HepG2 (cell line): ENCODE data around the gene PRR5L. TPM values are rescaled to one million over a fixed set of nuclear protein-coding genes. Genes with fewer than 3 reads are reported as not detected.

Experiments used
- ATAC-seq: fragments of 200-7000 bp; cut with Tn5 transposase; 3 replicates; pipeline ENCODE4 v1.9.1; 2020; ENCODE audit warnings: mild to moderate bottlenecking, moderate library complexity
- BruUV-seq: library from RNA; stranded (reverse); fragments of 400-500 nt; replicated peaks from 2 replicates; lab custom pipeline; 2021; lab: Mats Ljungman, UMichigan
- CTCF ChIA-PET: fragments of 300-600 bp; formaldehyde crosslinking; extraction: SDS; loops from one replicate; lab custom pipeline; 2021; ENCODE audit warnings: low total read pairs, inconsistent platforms, low intra/inter-chr PET ratio; lab: Yijun Ruan, JAX
- POLR2A ChIA-PET: fragments of 350-600 bp; sonication (Branson Sonifier 250); formaldehyde crosslinking; loops from one replicate; lab custom pipeline; 2020; ENCODE audit warnings: antibody characterized with exemption, inconsistent platforms; lab: Yijun Ruan, JAX
- DNase-seq: peaks from one replicate; pipeline ENCODE4 v3.0.0-alpha.2; 2015; ENCODE audit warnings: low spot score
- FAIRE-seq: peaks from 3 replicates; lab custom pipeline; 2011; peaks lifted over from hg19 to GRCh38; lab: Jason Lieb, UNC
- H2AFZ ChIP-seq: one replicate; pipeline ENCODE4 v1.6.1; 2011; ENCODE audit warnings: low read length, inconsistent platforms
- H3K27ac ChIP-seq: fragments of 300-600 bp; 3 replicates; pipeline ENCODE4 v1.8.0; 2011; ENCODE audit warnings: mixed run types, mild to moderate bottlenecking, mixed read lengths, low read length, inconsistent platforms; ENCODE audit not compliant: insufficient read depth; ENCODE audit errors: extremely low read length
- H3K27me3 ChIP-seq, 2 experiments: fragments of 200-600 bp in 1 of 2; 2 replicates in 1 of 2; 3 replicates in 1 of 2; pipeline versions ENCODE4 v1.6.0 to v1.8.0; 2011; ENCODE audit warnings: low read length in 2 of 2, mild to moderate bottlenecking in 2 of 2, moderate library complexity in 2 of 2, inconsistent platforms in 1 of 2; ENCODE audit not compliant: insufficient read depth in 2 of 2, control insufficient read depth in 1 of 2
- H3K36me3 ChIP-seq, 2 experiments: fragments of 200-600 bp in 1 of 2; replicated peaks in 1 of 2; 2 replicates in 1 of 2; 3 replicates in 1 of 2; pipeline versions ENCODE4 v1.5.1 to v1.8.0; 2011; ENCODE audit warnings: low read length in 2 of 2, inconsistent platforms in 1 of 2; ENCODE audit not compliant: insufficient read depth in 2 of 2, control insufficient read depth in 1 of 2
- H3K4me1 ChIP-seq: 2 replicates; pipeline ENCODE4 v1.5.1; 2012; ENCODE audit warnings: low read length, inconsistent platforms; ENCODE audit not compliant: insufficient read depth
- H3K4me2 ChIP-seq: 2 replicates; pipeline ENCODE4 v1.6.0; 2011; ENCODE audit warnings: low read depth, low read length, inconsistent platforms
- H3K4me3 ChIP-seq, 3 experiments: fragments of 200-600 bp in 1 of 3; sonication (generic), shearing (Covaris generic) in 1 of 3; replicated peaks in 1 of 3; 2 replicates each; pipeline ENCODE4 v1.5.1; 2011 to 2016; ENCODE audit warnings: low read length in 3 of 3, inconsistent platforms in 2 of 3, low read depth in 2 of 3, mild to moderate bottlenecking in 2 of 3, control low read depth in 1 of 3, mixed read lengths in 1 of 3; ENCODE audit not compliant: insufficient read depth in 1 of 3
- H3K79me2 ChIP-seq: one replicate; pipeline ENCODE4 v1.6.1; 2011; ENCODE audit warnings: low read length, inconsistent platforms; ENCODE audit not compliant: insufficient read depth
- H3K9ac ChIP-seq: 2 replicates; pipeline ENCODE4 v1.6.0; 2011; ENCODE audit warnings: mild to moderate bottlenecking, low read depth, low read length, inconsistent platforms; ENCODE audit not compliant: insufficient read depth
- H3K9me3 ChIP-seq: 2 replicates; pipeline ENCODE4 v1.5.1; 2012; ENCODE audit warnings: mild to moderate bottlenecking, low read length
- H4K20me1 ChIP-seq: 2 replicates; pipeline ENCODE4 v1.6.0; 2011; ENCODE audit warnings: inconsistent platforms, mild to moderate bottlenecking, low read length, moderate library complexity; ENCODE audit not compliant: insufficient read depth
- EZH2 ChIP-seq: conservative IDR thresholded peaks from 2 replicates; pipeline ENCODE4 v1.6.1; 2012; ENCODE audit warnings: mild to moderate bottlenecking, low read depth, low read length, moderate library complexity
- FOXA1 ChIP-seq, 2 experiments: fragments of 450-650 bp in 1 of 2; sonication (generic) in 1 of 2; formaldehyde crosslinking in 1 of 2; IDR thresholded peaks; 2 replicates each; pipeline versions ENCODE4 v1.4.0 to v1.6.1; 2016 to 2020; ENCODE audit warnings: missing genetic modification reagents in 1 of 2
- GTF2F1 ChIP-seq: fragments of 150-350 bp; IDR thresholded peaks from 2 replicates; pipeline ENCODE4 v1.6.1; 2014; ENCODE audit warnings: low read length
- HHEX ChIP-seq: IDR thresholded peaks from 2 replicates; pipeline ENCODE4 v1.6.1; 2016; ENCODE audit warnings: control low read depth
- MAFF ChIP-seq: IDR thresholded peaks from 2 replicates; pipeline ENCODE4 v1.6.1; 2011; ENCODE audit warnings: low read depth, low read length, improper control_type of control experiment
- MAFK ChIP-seq, 2 experiments: IDR thresholded peaks in 1 of 2; conservative IDR thresholded peaks in 1 of 2; 2 replicates each; pipeline ENCODE4 v1.6.1; 2011; ENCODE audit warnings: improper control_type of control experiment in 2 of 2, low read length in 2 of 2
- MXD1 ChIP-seq: sonication (generic); formaldehyde crosslinking; IDR thresholded peaks from 2 replicates; pipeline ENCODE4 v1.4.0; 2020; ENCODE audit warnings: mild to moderate bottlenecking, missing genetic modification reagents
- MZF1 ChIP-seq: sonication (generic); formaldehyde crosslinking; IDR thresholded peaks from 2 replicates; pipeline ENCODE4 v1.8.1; 2023; ENCODE audit warnings: mild to moderate bottlenecking, missing genetic modification reagents, borderline replicate concordance
- REPIN1 ChIP-seq: sonication (generic); formaldehyde crosslinking; IDR thresholded peaks from 2 replicates; pipeline ENCODE4 v1.8.0; 2022; ENCODE audit warnings: missing genetic modification reagents, low read depth, mild to moderate bottlenecking, borderline replicate concordance
- SMYD3 ChIP-seq: sonication (generic); formaldehyde crosslinking; IDR thresholded peaks from 2 replicates; pipeline ENCODE4 v1.8.1; 2023; ENCODE audit warnings: mild to moderate bottlenecking, missing genetic modification reagents
- SNRNP70 ChIP-seq: fragments of 200-400 bp; formaldehyde crosslinking; IDR thresholded peaks from 2 replicates; pipeline ENCODE4 v1.6.1; 2017; ENCODE audit warnings: mild to moderate bottlenecking, low read depth, low read length, moderate library complexity
- TRIM24 ChIP-seq: sonication (generic); formaldehyde crosslinking; IDR thresholded peaks from 2 replicates; pipeline ENCODE4 v1.8.0; 2022; ENCODE audit warnings: mild to moderate bottlenecking, missing genetic modification reagents
- ZBTB1 ChIP-seq: sonication (generic); formaldehyde crosslinking; IDR thresholded peaks from 2 replicates; pipeline ENCODE4 v1.4.0; 2020; ENCODE audit warnings: missing genetic modification reagents, borderline replicate concordance
- WGBS: methylation state at CpG from one replicate; pipeline ENCODE4 v1.1.6; 2017; ENCODE audit warnings: low lambda C conversion rate; 5-methylcytosine and 5-hydroxymethylcytosine counted together
- in situ Hi-C: cut with HindIII; loops from 2 replicates; pipeline ENCODE4 v1.10.0; 2017; ENCODE audit warnings: low pct_unique_long_range_greater_than_20kb; ENCODE audit not compliant: extremely low pct_ligation_motif_present
- intact Hi-C: fragments of 100-400 bp; cut with micrococcal nuclease; formaldehyde crosslinking; loops from one replicate; pipeline ENCODE4 v1.10.0; 2022; ENCODE audit not compliant: unreplicated experiment
- polyA plus RNA-seq, 8 experiments: library from polyadenylated mRNA; depleted of rRNA in 3 of 8; stranded (reverse) in 7 of 8; unstranded in 1 of 8; fragments of >200 nt; fragmentation: Illumina TruSeq in 4 of 8; extraction: Trizol in 4 of 8; gene quantifications; 2 replicates each; pipeline versions ENCODE4 v1.2.1 to v1.2.3, GENCODE V29; 2011 to 2016; ENCODE audit warnings: low read depth in 4 of 8, missing spikeins in 1 of 8, mixed read lengths in 1 of 8; ENCODE audit not compliant: insufficient read depth in 1 of 8
- total RNA-seq, 5 experiments: library from RNA; depleted of rRNA; stranded (reverse); fragments of >200 nt; fragmentation: Illumina TruSeq; extraction: Trizol; gene quantifications; 2 replicates each; pipeline ENCODE4 v1.2.3, GENCODE V29; 2016; ENCODE audit warnings: low read depth in 1 of 5

Gene PRR5L
- total and polyA plus RNA-seq, 2 of the 13 experiments (the other 11 are each of a cell fraction or from before 2014, with no cell fraction given), result 0.16 TPM; not detected in 1

DNA sequence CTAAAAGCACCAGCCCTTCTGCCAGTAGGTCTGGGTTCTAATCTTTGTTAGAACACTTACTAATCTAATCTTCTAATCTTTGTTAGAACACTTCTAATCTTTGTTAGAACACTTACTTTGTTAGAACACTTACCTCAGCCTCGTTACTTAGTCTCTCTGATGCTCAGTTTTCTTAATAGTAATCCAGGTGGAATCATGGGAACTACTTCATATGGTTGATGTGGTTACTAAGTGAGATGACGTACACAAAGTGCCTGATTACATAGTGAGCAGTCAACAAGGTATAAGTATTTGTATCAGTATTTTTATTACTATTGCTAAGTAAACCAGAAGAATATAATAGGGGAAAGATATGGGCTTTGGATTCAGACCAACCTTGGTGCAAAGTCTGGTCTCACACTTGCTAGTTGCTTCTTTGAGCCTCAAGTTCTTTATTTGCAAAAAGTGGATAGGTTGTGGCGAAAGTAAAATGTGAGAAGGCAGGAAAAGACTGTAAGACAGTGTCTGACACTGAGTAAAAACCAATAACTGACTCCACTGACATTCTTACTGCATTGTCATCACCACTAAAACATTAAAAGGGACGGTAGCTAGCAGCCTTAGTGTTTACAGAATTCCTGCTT lies 130.2 kb downstream of the PRR5L start (continued):
- TF ChIP-seq FOXA1 (IDR thresholded peaks at IDR 0.05) (no peak), FOXA1 (CRISPR knock-in tag; IDR thresholded peaks at IDR 0.05) (no peak), SNRNP70 (no peak)

DNA sequence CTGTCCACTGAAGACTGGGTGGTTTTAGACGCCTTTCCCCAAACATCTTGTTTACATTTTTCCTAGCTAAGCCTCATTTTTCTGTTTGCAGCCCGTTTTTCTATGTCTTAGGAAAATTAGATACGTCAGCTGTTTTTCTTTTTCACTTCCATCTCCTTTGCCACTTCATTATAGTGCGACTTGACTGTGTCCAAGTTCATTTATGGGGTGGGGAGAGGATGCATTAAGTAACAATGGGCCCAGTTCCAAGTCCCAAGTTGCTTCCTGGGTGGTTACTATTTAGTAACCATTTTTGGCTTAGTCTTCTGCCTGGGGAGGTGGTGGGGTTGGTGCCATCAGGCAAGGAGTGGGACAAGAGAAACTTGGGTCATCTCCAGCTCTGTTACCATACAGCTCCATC lies 131.0 kb downstream of the PRR5L start:
- Histone ChIP-seq H3K27ac (no peak overlapping the region), H4K20me1 (no peaks in the 10 kb centered on the region), H3K27me3 (peaks cover 0 to 1% of the 10 kb centered on the region in 2 experiments; a peak in 3 of 5 replicates), H3K79me2 (no peaks in the 10 kb centered on the region), H3K9ac (no peak overlapping the region), H3K4me1 (peaks cover 7% of the 10 kb centered on the region), H3K9me3 (no peaks in the 10 kb centered on the region), H3K36me3 (no peaks in the 10 kb centered on the region), H2AFZ (no peak overlapping the region), H3K4me3 (no peak overlapping the region), H3K4me2 (no peak overlapping the region)
- in situ Hi-C loops (no loop called here), intact Hi-C loops (no loop called here)
- DNase-seq, result no peak
- WGBS, result 6% methylated on average over 4 of the region's 4 CpGs
- TF ChIP-seq SMYD3 (CRISPR knock-in tag) (no peak), GTF2F1 (no peak), MAFK (conservative IDR thresholded peaks at IDR 0.05 in 1 of 2, IDR thresholded peaks at IDR 0.05 in 1 of 2; ENCODE audit: low read length in 2 of 2) (peak; percentile 40 to 65; a peak in 2 of 4 replicates), MXD1 (no peak), REPIN1 (CRISPR knock-in tag) (no peak), MAFF (peak; percentile 28; the same call in 1 of the 2 replicates), TRIM24 (no peak), ZBTB1 (CRISPR knock-in tag) (no peak), EZH2 (no peak), MZF1 (CRISPR knock-in tag) (no peak), HHEX (CRISPR knock-in tag) (no peak)
- ChIA-PET CTCF (no interaction called here), POLR2A (no interaction called here)
- BruUV-seq, result no TSS peak
- ATAC-seq, result no peak
- no peak for FAIRE-seq
